ENCODE results near the gene FANCE. TPM values are rescaled to one million over a fixed set of nuclear protein-coding genes. Genes with fewer than 3 reads are reported as not detected.

Gene FANCE
- polyA plus RNA-seq, 3 donors, result 1.8 to 3.0 (median 2.9) TPM

GRCh38 chr6:35489066-35489465 is 36.9 kb downstream of the FANCE start:
- Histone ChIP-seq H3K9me3 (replicated peaks in 1 of 2; ENCODE audit: control insufficient read depth in 1 of 2, insufficient read depth in 1 of 2, low read length in 2 of 2) (no peaks in the 10 kb centered on the region), H3K4me2 (replicated peaks; ENCODE audit: extremely low read depth, low read length, poor library complexity, severe bottlenecking) (no peak overlapping the region), H3K9ac (ENCODE audit: insufficient read depth, low read length, poor library complexity, severe bottlenecking) (no peak overlapping the region), H3K4me3 (replicated peaks in 1 of 3; ENCODE audit: low read depth in 2 of 3, low read length in 3 of 3) (no peak overlapping the region), H3K79me2 (ENCODE audit: insufficient read depth, low read length) (no peaks in the 10 kb centered on the region), H3K4me1 (ENCODE audit: control insufficient read depth in 1 of 2, insufficient read depth in 2 of 2, low read length in 2 of 2) (peaks cover 24 to 26% of the 10 kb centered on the region in 2 donors), H2AFZ (ENCODE audit: insufficient read depth, low read depth, low read length, poor library complexity, severe bottlenecking) (no peak overlapping the region), H3K36me3 (replicated peaks in 1 of 2; ENCODE audit: control insufficient read depth in 1 of 2, insufficient read depth in 2 of 2, low read length in 2 of 2) (no peaks in the 10 kb centered on the region), H3K27ac (ENCODE audit: low read depth in 1 of 2, low read length in 2 of 2) (no peak overlapping the region), H4K20me1 (ENCODE audit: insufficient read depth, low read length) (peaks cover under 1% of the 10 kb centered on the region), H3K27me3 (ENCODE audit: control insufficient read depth in 2 of 2, insufficient read depth in 2 of 2, low read length in 2 of 2) (peaks cover 0 to 44% of the 10 kb centered on the region in 2 donors)
- peaks cover 26% of the 10 kb centered on the region for H3K4me1 Mint-ChIP-seq
- TF ChIP-seq, protein P1, sequence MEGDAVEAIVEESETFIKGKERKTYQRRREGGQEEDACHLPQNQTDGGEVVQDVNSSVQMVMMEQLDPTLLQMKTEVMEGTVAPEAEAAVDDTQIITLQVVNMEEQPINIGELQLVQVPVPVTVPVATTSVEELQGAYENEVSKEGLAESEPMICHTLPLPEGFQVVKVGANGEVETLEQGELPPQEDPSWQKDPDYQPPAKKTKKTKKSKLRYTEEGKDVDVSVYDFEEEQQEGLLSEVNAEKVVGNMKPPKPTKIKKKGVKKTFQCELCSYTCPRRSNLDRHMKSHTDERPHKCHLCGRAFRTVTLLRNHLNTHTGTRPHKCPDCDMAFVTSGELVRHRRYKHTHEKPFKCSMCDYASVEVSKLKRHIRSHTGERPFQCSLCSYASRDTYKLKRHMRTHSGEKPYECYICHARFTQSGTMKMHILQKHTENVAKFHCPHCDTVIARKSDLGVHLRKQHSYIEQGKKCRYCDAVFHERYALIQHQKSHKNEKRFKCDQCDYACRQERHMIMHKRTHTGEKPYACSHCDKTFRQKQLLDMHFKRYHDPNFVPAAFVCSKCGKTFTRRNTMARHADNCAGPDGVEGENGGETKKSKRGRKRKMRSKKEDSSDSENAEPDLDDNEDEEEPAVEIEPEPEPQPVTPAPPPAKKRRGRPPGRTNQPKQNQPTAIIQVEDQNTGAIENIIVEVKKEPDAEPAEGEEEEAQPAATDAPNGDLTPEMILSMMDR (IDR thresholded peaks at IDR 0.05), result no peak
- H3K36me3 Mint-ChIP-seq, result no peaks in the 10 kb centered on the region
- H3K27me3 Mint-ChIP-seq (ENCODE audit: low read depth in 3 of 3), result peaks cover 44 to 51% (median 44%) of the 10 kb centered on the region in 3 donors
- no peak overlapping the region for H3K27ac Mint-ChIP-seq
- no peak for DNase-seq
- H3K9me3 Mint-ChIP-seq, result peaks cover 0 to 3% (median 0%) of the 10 kb centered on the region in 7 donors
- intact Hi-C loops (cut with micrococcal nuclease), result no loop called here
- peak overlapping the region in 1 of 2 donors; percentile 30 for H3K4me3 Mint-ChIP-seq
- WGBS (ENCODE audit: insufficient coverage), result 86% methylated on average over 1 of the region's 1 CpG

DNA sequence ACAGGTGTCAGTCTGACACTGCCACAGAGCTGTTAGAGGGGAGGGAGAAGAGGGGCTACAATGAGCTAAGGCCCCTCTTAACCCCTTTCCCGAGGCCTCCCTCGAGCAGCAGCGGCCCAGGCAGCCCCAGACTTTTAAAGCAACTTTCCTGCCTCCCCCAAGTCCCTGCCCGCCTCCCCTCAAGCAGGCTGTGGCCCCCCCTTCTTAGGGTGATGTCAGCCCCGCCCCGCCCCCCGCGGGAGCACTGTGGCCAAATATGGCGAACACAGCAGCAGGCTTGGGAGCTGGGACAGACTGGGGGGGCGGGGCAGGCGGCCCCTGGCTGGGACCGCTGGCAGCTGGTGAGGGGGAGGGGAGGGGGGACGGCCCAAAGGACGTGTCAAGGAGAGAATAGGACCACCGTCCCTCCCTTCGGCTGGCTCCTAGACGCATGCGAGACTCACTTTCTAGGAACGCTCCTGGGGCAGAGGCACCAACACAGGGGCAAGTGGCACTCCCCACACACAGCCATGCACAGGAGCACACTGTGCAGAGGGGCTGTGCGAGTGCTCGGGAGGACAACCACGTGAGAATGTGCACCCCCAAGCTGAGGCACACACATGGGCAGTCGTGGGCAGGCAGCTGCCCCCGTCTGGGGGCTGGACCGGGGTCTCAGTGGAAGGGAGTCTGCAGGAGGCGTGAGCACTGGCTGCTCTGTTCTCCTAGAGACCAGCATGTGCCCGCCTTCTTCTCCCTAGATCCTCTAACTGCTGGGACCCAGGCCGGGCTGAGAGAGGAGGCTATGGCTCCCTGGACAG is 38.1 kb downstream of the FANCE start:
- Histone ChIP-seq H3K9me3 (replicated peaks in 1 of 2; ENCODE audit: control insufficient read depth in 1 of 2, insufficient read depth in 1 of 2, low read length in 2 of 2) (no peaks in the 10 kb centered on the region), H2AFZ (ENCODE audit: insufficient read depth, low read depth, low read length, poor library complexity, severe bottlenecking) (no peak overlapping the region), H3K9ac (ENCODE audit: insufficient read depth, low read length, poor library complexity, severe bottlenecking) (no peak overlapping the region), H3K4me2 (replicated peaks; ENCODE audit: extremely low read depth, low read length, poor library complexity, severe bottlenecking) (no peak overlapping the region), H3K27me3 (ENCODE audit: control insufficient read depth in 2 of 2, insufficient read depth in 2 of 2, low read length in 2 of 2) (peaks cover 5 to 56% of the 10 kb centered on the region in 2 donors), H3K36me3 (replicated peaks in 1 of 2; ENCODE audit: control insufficient read depth in 1 of 2, insufficient read depth in 2 of 2, low read length in 2 of 2) (no peaks in the 10 kb centered on the region), H3K79me2 (ENCODE audit: insufficient read depth, low read length) (no peaks in the 10 kb centered on the region), H4K20me1 (ENCODE audit: insufficient read depth, low read length) (peaks cover 10% of the 10 kb centered on the region), H3K4me3 (replicated peaks in 1 of 3; ENCODE audit: low read depth in 2 of 3, low read length in 3 of 3) (no peak overlapping the region), H3K27ac (ENCODE audit: low read depth in 1 of 2, low read length in 2 of 2) (no peak overlapping the region), H3K4me1 (ENCODE audit: control insufficient read depth in 1 of 2, insufficient read depth in 2 of 2, low read length in 2 of 2) (peaks cover 35 to 36% of the 10 kb centered on the region in 2 donors)
- Mint-ChIP-seq H3K4me1 (peaks cover 36% of the 10 kb centered on the region), H3K36me3 (no peaks in the 10 kb centered on the region), H3K27me3 (ENCODE audit: low read depth in 3 of 3) (peaks cover 50 to 60% (median 50%) of the 10 kb centered on the region in 3 donors), H3K27ac (no peak overlapping the region), H3K9me3 (peaks cover 0 to 3% (median 2%) of the 10 kb centered on the region in 7 donors), H3K4me3 (peak overlapping the region in 1 of 2 donors; percentile 42)
- 62% methylated on average over 19 of the region's 28 CpGs for WGBS (ENCODE audit: insufficient coverage)
- intact Hi-C loops (cut with micrococcal nuclease), result no loop called here
- DNase-seq, result no peak
- TF ChIP-seq, protein P1 (IDR thresholded peaks at IDR 0.05), result no peak

Data from CD14-positive monocyte (primary cell).